H9 (cell line): Measurements from ENCODE around the gene ADAMTS18. TPM values are rescaled to one million over a fixed set of nuclear protein-coding genes. Genes with fewer than 3 reads are reported as not detected.
A peak's percentile ranks its signal among the peaks of the same experiment; 100 is the strongest.

ENCODE experiments used
- DNase-seq: peaks from one replicate; pipeline ENCODE4 v3.0.0-alpha.2; 2017
- H2AFZ ChIP-seq: one replicate; pipeline ENCODE4 v1.6.1; 2013; ENCODE audit warnings: mild to moderate bottlenecking, low read length, control low read depth, moderate library complexity
- H2AK5ac ChIP-seq: 2 replicates; pipeline ENCODE4 v1.6.1; 2013; ENCODE audit warnings: low read length, control low read depth, mixed read lengths; ENCODE audit not compliant: insufficient read length
- H2BK120ac ChIP-seq: one replicate; pipeline ENCODE4 v1.6.1; 2013; ENCODE audit warnings: low read depth, mild to moderate bottlenecking, low read length, control low read depth, inconsistent platforms; ENCODE audit not compliant: poor library complexity, severe bottlenecking
- H2BK12ac ChIP-seq: 2 replicates; pipeline ENCODE4 v1.6.1; 2013; ENCODE audit warnings: low read length, control low read depth, mixed read lengths, low read depth; ENCODE audit not compliant: insufficient read length
- H2BK15ac ChIP-seq: 2 replicates; pipeline ENCODE4 v1.6.1; 2013; ENCODE audit warnings: low read depth, low read length, control low read depth
- H2BK20ac ChIP-seq: one replicate; pipeline ENCODE4 v1.6.1; 2013; ENCODE audit warnings: low read depth, mild to moderate bottlenecking, low read length, control low read depth, inconsistent platforms; ENCODE audit not compliant: poor library complexity, severe bottlenecking
- H2BK5ac ChIP-seq: 2 replicates; pipeline ENCODE4 v1.6.1; 2013; ENCODE audit warnings: low read length, control low read depth, mixed read lengths; ENCODE audit not compliant: insufficient read length
- H3K14ac ChIP-seq: 2 replicates; pipeline ENCODE4 v1.6.1; 2013; ENCODE audit warnings: low read length, control low read depth; ENCODE audit not compliant: insufficient read depth
- H3K18ac ChIP-seq: 2 replicates; pipeline ENCODE4 v1.6.1; 2013; ENCODE audit warnings: low read depth, mild to moderate bottlenecking, mixed read lengths, low read length, control low read depth; ENCODE audit not compliant: insufficient read length
- H3K23ac ChIP-seq: 2 replicates; pipeline ENCODE4 v1.6.1; 2013; ENCODE audit warnings: low read length, control low read depth, mixed read lengths, low read depth; ENCODE audit not compliant: insufficient read length
- H3K23me2 ChIP-seq: 2 replicates; pipeline ENCODE4 v1.6.1; 2013; ENCODE audit warnings: low read depth, mild to moderate bottlenecking, mixed read lengths, low read length, control low read depth; ENCODE audit not compliant: insufficient read length, poor library complexity, severe bottlenecking
- H3K27ac ChIP-seq: 2 replicates; pipeline ENCODE4 v1.5.1; 2013; ENCODE audit warnings: low read length, control low read depth, mixed read lengths, low read depth; ENCODE audit not compliant: insufficient read length
- H3K27me3 ChIP-seq: 2 replicates; pipeline ENCODE4 v1.6.1; 2013; ENCODE audit warnings: low read length, control low read depth, inconsistent platforms; ENCODE audit not compliant: insufficient read depth
- H3K4ac ChIP-seq: 2 replicates; pipeline ENCODE4 v1.6.1; 2013; ENCODE audit warnings: low read depth, mild to moderate bottlenecking, control low read depth, inconsistent platforms, low read length, moderate library complexity
- H3K4me1 ChIP-seq: 2 replicates; pipeline ENCODE4 v1.6.1; 2013; ENCODE audit warnings: low read length, control low read depth, inconsistent platforms; ENCODE audit not compliant: insufficient read depth
- H3K4me2 ChIP-seq: 2 replicates; pipeline ENCODE4 v1.6.1; 2013; ENCODE audit warnings: low read length, control low read depth, mixed read lengths; ENCODE audit not compliant: insufficient read length, insufficient read depth
- H3K56ac ChIP-seq: 2 replicates; pipeline ENCODE4 v1.6.1; 2013; ENCODE audit warnings: low read depth, mild to moderate bottlenecking, mixed read lengths, low read length, control low read depth; ENCODE audit not compliant: insufficient read length
- H3K79me1 ChIP-seq: 2 replicates; pipeline ENCODE4 v1.6.1; 2013; ENCODE audit warnings: low read depth, mild to moderate bottlenecking, moderate library complexity, low read length, control low read depth, inconsistent platforms; ENCODE audit not compliant: insufficient read depth, poor library complexity, severe bottlenecking
- H3K79me2 ChIP-seq: 2 replicates; pipeline ENCODE4 v1.6.1; 2013; ENCODE audit warnings: low read length, control low read depth, inconsistent platforms; ENCODE audit not compliant: insufficient read depth
- H3K9ac ChIP-seq: 2 replicates; pipeline ENCODE4 v1.6.1; 2013; ENCODE audit warnings: low read length, control low read depth, mixed read lengths; ENCODE audit not compliant: insufficient read length; ENCODE audit errors: extremely low read depth
- H3K9me3 ChIP-seq: one replicate; pipeline ENCODE4 v1.6.1; 2013; ENCODE audit warnings: low read depth, low read length, inconsistent platforms; ENCODE audit not compliant: control insufficient read depth
- H3T11ph ChIP-seq: one replicate; pipeline ENCODE4 v1.6.1; 2013; ENCODE audit warnings: mild to moderate bottlenecking, low read length, control low read depth, inconsistent platforms
- H4K20me1 ChIP-seq: one replicate; pipeline ENCODE4 v1.6.1; 2013; ENCODE audit not compliant: control insufficient read depth, insufficient read length, insufficient read depth
- H4K5ac ChIP-seq: 2 replicates; pipeline ENCODE4 v1.6.1; 2013; ENCODE audit warnings: low read depth, mild to moderate bottlenecking, mixed read lengths, low read length, control low read depth; ENCODE audit not compliant: insufficient read length
- H4K8ac ChIP-seq: replicated peaks from 2 replicates; pipeline ENCODE4 v1.6.1; 2013; ENCODE audit warnings: low read length, control low read depth, mixed read lengths, low read depth; ENCODE audit not compliant: insufficient read length
- H4K91ac ChIP-seq: 2 replicates; pipeline ENCODE4 v1.6.1; 2013; ENCODE audit warnings: low read depth, mild to moderate bottlenecking, moderate library complexity, mixed read lengths, low read length, control low read depth; ENCODE audit not compliant: insufficient read length
- H3K27ac Mint-ChIP-seq, 3 experiments: 2 replicates in 2 of 3; 3 replicates in 1 of 3; pipeline ENCODE4 v1.8.0; 2020 to 2021; ENCODE audit warnings: mixed read lengths in 3 of 3, mild to moderate bottlenecking in 1 of 3, moderate library complexity in 1 of 3
- H3K27me3 Mint-ChIP-seq: 2 replicates; pipeline ENCODE4 v1.8.0; 2021; ENCODE audit warnings: low read depth, mild to moderate bottlenecking, moderate library complexity, mixed read lengths
- H3K36me3 Mint-ChIP-seq, 3 experiments: 2 replicates in 2 of 3; 3 replicates in 1 of 3; pipeline ENCODE4 v1.8.0; 2020 to 2021; ENCODE audit warnings: low read depth in 3 of 3, mixed read lengths in 3 of 3; ENCODE audit not compliant: insufficient read depth in 1 of 3
- H3K4me1 Mint-ChIP-seq, 2 experiments: 2 replicates each; pipeline ENCODE4 v1.8.0; 2020; ENCODE audit warnings: mixed read lengths in 2 of 2
- H3K4me3 Mint-ChIP-seq, 2 experiments: 2 replicates in 1 of 2; 3 replicates in 1 of 2; pipeline ENCODE4 v1.8.0; 2020 to 2021; ENCODE audit warnings: mild to moderate bottlenecking in 2 of 2, mixed read lengths in 2 of 2, moderate library complexity in 1 of 2
- H3K9me3 Mint-ChIP-seq, 2 experiments: 2 replicates in 1 of 2; 3 replicates in 1 of 2; pipeline ENCODE4 v1.8.0; 2020; ENCODE audit warnings: mild to moderate bottlenecking in 2 of 2, mixed read lengths in 2 of 2, moderate library complexity in 1 of 2
- WGBS: extraction: QIAGEN DNeasy Blood & Tissue Kit; methylation state at CpG from one replicate; pipeline ENCODE4 v1.1.7; 2013; ENCODE audit warnings: missing lambda C conversion rate, low lambda C conversion rate, mixed read lengths; ENCODE audit not compliant: insufficient read length; ENCODE audit errors: extremely low coverage; 5-methylcytosine and 5-hydroxymethylcytosine counted together
- total RNA-seq: library from RNA; stranded (reverse); gene quantifications from 2 replicates; pipeline ENCODE4 v1.2.1, GENCODE V29; 2021
- TF ChIP-seq, protein P1 (sequence below): fragments of 200-600 bp; sonication (generic); conservative IDR thresholded peaks from 3 replicates; pipeline ENCODE4 v1.8.0; 2021; ENCODE audit warnings: antibody characterized with exemption, mild to moderate bottlenecking

Gene ADAMTS18
- total RNA-seq, 1 experiment from 2014 or later, result 0.07 TPM

DNA sequence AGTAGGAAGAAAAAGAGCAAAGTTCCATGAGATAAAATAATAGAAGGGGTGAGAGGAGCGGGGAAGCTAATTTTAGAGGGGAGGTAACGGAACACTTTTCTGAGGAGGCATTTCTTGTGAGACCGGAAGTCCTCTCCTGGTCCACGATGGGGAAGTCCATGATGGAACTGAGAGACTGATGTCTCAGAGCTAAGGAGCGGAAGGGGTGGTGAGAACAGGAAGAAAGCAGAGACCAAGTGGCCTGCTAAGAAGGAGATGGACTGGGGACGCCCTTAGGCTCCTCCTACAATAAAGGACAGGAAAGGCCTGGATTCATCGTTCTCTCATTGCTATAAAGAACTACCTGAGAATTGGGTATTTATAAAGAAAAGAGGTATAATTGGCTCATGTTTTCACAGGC is 59.4 kb downstream of the ADAMTS18 start:
- Histone ChIP-seq H2BK5ac (no peak overlapping the region), H3K27me3 (no peaks in the 10 kb centered on the region), H2BK20ac (no peak overlapping the region), H3K4ac (no peak overlapping the region), H2BK12ac (peak overlapping the region; percentile 62), H3K14ac (no peak overlapping the region), H3K18ac (no peak overlapping the region), H2AK5ac (no peak overlapping the region), H3K4me1 (no peaks in the 10 kb centered on the region), H3K79me2 (no peaks in the 10 kb centered on the region), H4K91ac (no peak overlapping the region), H3T11ph (no peak overlapping the region), H3K9me3 (no peaks in the 10 kb centered on the region), H3K4me2 (no peak overlapping the region), H3K23ac (no peak overlapping the region), H3K56ac (no peak overlapping the region), H3K9ac (no peak overlapping the region), H4K5ac (no peak overlapping the region), H3K79me1 (no peaks in the 10 kb centered on the region), H2AFZ (peak overlapping the region; percentile 74), H2BK15ac (no peak overlapping the region), H3K27ac (no peak overlapping the region), H2BK120ac (no peak overlapping the region), H4K8ac (no peak overlapping the region), H4K20me1 (no peaks in the 10 kb centered on the region), H3K23me2 (no peaks in the 10 kb centered on the region)
- Mint-ChIP-seq H3K9me3 (no peaks in the 10 kb centered on the region), H3K27ac (no peak overlapping the region), H3K4me1 (peaks cover 19 to 25% of the 10 kb centered on the region in 2 experiments), H3K27me3 (no peaks in the 10 kb centered on the region; the same call in 1 of the 2 replicates), H3K4me3 (no peak overlapping the region), H3K36me3 (no peaks in the 10 kb centered on the region)
- TF ChIP-seq, protein P1, sequence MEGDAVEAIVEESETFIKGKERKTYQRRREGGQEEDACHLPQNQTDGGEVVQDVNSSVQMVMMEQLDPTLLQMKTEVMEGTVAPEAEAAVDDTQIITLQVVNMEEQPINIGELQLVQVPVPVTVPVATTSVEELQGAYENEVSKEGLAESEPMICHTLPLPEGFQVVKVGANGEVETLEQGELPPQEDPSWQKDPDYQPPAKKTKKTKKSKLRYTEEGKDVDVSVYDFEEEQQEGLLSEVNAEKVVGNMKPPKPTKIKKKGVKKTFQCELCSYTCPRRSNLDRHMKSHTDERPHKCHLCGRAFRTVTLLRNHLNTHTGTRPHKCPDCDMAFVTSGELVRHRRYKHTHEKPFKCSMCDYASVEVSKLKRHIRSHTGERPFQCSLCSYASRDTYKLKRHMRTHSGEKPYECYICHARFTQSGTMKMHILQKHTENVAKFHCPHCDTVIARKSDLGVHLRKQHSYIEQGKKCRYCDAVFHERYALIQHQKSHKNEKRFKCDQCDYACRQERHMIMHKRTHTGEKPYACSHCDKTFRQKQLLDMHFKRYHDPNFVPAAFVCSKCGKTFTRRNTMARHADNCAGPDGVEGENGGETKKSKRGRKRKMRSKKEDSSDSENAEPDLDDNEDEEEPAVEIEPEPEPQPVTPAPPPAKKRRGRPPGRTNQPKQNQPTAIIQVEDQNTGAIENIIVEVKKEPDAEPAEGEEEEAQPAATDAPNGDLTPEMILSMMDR, result no peak
- WGBS, result no CpG with 5 or more reads among the region's 7 CpGs
- DNase-seq, result no peak
